K562 (cell line): ENCODE results near the gene SDCCAG8. TPM values are rescaled to one million over a fixed set of nuclear protein-coding genes. Genes with fewer than 3 reads are reported as not detected.

Experiments used
- ATAC-seq: fragments of 200-7000 bp; cut with Tn5 transposase; 3 replicates; pipeline ENCODE4 v1.9.1; 2020; ENCODE audit warnings: moderate library complexity
- BruUV-seq: library from RNA; stranded (reverse); fragments of 400-500 nt; replicated peaks from 2 replicates; lab custom pipeline; 2021; lab: Mats Ljungman, UMichigan
- CTCF ChIA-PET: fragments of 300-600 bp; formaldehyde crosslinking; extraction: SDS; loops from one replicate; lab custom pipeline; 2021; ENCODE audit warnings: low intra/inter-chr PET ratio; lab: Yijun Ruan, JAX
- POLR2A ChIA-PET: fragments of 300-600, 350-650 bp; sonication (Branson Sonifier 250); formaldehyde crosslinking; extraction: SDS; loops from one replicate; lab custom pipeline; 2021; ENCODE audit warnings: antibody characterized with exemption, inconsistent platforms; lab: Yijun Ruan, JAX
- DNase-seq, 4 experiments: peaks; one replicate each; pipeline versions ENCODE4 v3.0.0 to v3.0.0-alpha.2; 2011 to 2018; ENCODE audit warnings: low spot score in 3 of 4, mixed read lengths in 3 of 4; ENCODE audit errors: extremely low read depth in 1 of 4
- FAIRE-seq: peaks from 2 replicates; lab custom pipeline; 2011; peaks lifted over from hg19 to GRCh38; lab: Jason Lieb, UNC
- H2AFZ ChIP-seq: 2 replicates; pipeline ENCODE4 v1.6.0; 2011; ENCODE audit warnings: low read depth, low read length, control low read depth, inconsistent platforms
- H3K27ac ChIP-seq: fragments of 200-600 bp; 3 replicates; pipeline ENCODE4 v1.8.0; 2011; ENCODE audit warnings: low read depth, mild to moderate bottlenecking, control low read depth, inconsistent platforms, low read length, moderate library complexity, mixed read lengths; ENCODE audit errors: extremely low read depth
- H3K27me3 ChIP-seq, 2 experiments: fragments of 300-600 bp in 1 of 2; 2 replicates in 1 of 2; 3 replicates in 1 of 2; pipeline versions ENCODE4 v1.6.0 to v1.8.0; 2011; ENCODE audit warnings: inconsistent platforms in 2 of 2, low read length in 2 of 2, mild to moderate bottlenecking in 1 of 2, mixed read lengths in 1 of 2, moderate library complexity in 1 of 2; ENCODE audit not compliant: control insufficient read depth in 2 of 2, insufficient read depth in 2 of 2
- H3K36me3 ChIP-seq: fragments of 300-600 bp; 3 replicates; pipeline ENCODE4 v1.8.0; 2011; ENCODE audit warnings: mild to moderate bottlenecking, low read length, inconsistent platforms; ENCODE audit not compliant: control insufficient read depth, insufficient read depth
- H3K4me1 ChIP-seq, 2 experiments: fragments of 200-600 bp in 1 of 2; replicated peaks in 1 of 2; 2 replicates in 1 of 2; 3 replicates in 1 of 2; pipeline versions ENCODE4 v1.5.1 to v1.8.0; 2011; ENCODE audit warnings: inconsistent platforms in 2 of 2, low read length in 2 of 2, mild to moderate bottlenecking in 1 of 2, mixed read lengths in 1 of 2, moderate library complexity in 1 of 2; ENCODE audit not compliant: control insufficient read depth in 2 of 2, insufficient read depth in 2 of 2
- H3K4me2 ChIP-seq: 2 replicates; pipeline ENCODE4 v1.6.1; 2011; ENCODE audit warnings: low read length, control low read depth, inconsistent platforms, mixed read lengths; ENCODE audit not compliant: insufficient read depth
- H3K4me3 ChIP-seq: fragments of 200-600 bp; sonication (generic), shearing (Covaris generic); 2 replicates; pipeline ENCODE4 v1.5.1; 2016; ENCODE audit warnings: control low read depth, inconsistent platforms
- H3K79me2 ChIP-seq: fragments of 200-600 bp; 3 replicates; pipeline ENCODE4 v1.8.0; 2011; ENCODE audit warnings: low read length, inconsistent platforms; ENCODE audit not compliant: control insufficient read depth, insufficient read depth
- H3K9ac ChIP-seq, 2 experiments: 2 replicates each; pipeline versions ENCODE4 v1.6.0 to v1.6.1; 2011; ENCODE audit warnings: low read depth in 2 of 2, low read length in 2 of 2, control low read depth in 1 of 2, inconsistent platforms in 1 of 2, mild to moderate bottlenecking in 1 of 2, mixed read lengths in 1 of 2; ENCODE audit not compliant: insufficient read depth in 1 of 2
- H3K9me1 ChIP-seq: one replicate; pipeline ENCODE4 v1.6.0; 2011; ENCODE audit warnings: inconsistent platforms, mild to moderate bottlenecking, low read length, moderate library complexity; ENCODE audit not compliant: control insufficient read depth, insufficient read depth
- H3K9me3 ChIP-seq: replicated peaks from 2 replicates; pipeline ENCODE4 v1.5.1; 2011; ENCODE audit warnings: low read depth, low read length, inconsistent platforms; ENCODE audit not compliant: control insufficient read depth, insufficient read depth
- H4K20me1 ChIP-seq: replicated peaks from 2 replicates; pipeline ENCODE4 v1.6.1; 2011; ENCODE audit warnings: low read length, inconsistent platforms, mixed read lengths; ENCODE audit not compliant: control insufficient read depth, insufficient read depth
- CBX1 ChIP-seq: sonication (generic); IDR thresholded peaks from 2 replicates; pipeline ENCODE4 v1.6.1; 2016; ENCODE audit warnings: antibody characterized with exemption, low read depth, mild to moderate bottlenecking
- MLX ChIP-seq, 2 experiments: fragments of 450-650 bp in 1 of 2; sonication (generic) in 1 of 2; formaldehyde crosslinking; conservative IDR thresholded peaks; 2 replicates each; pipeline versions ENCODE4 v1.4.0 to v1.8.1; 2020 to 2022; ENCODE audit warnings: mild to moderate bottlenecking in 1 of 2, missing genetic modification reagents in 1 of 2
- RBBP5 ChIP-seq: fragments of 200-600 bp; sonication (generic); IDR thresholded peaks from 2 replicates; pipeline ENCODE4 v1.6.1; 2012; ENCODE audit warnings: borderline replicate concordance, mild to moderate bottlenecking, low read length, control low read depth, inconsistent platforms; ENCODE audit not compliant: insufficient read depth, poor library complexity, severe bottlenecking
- ZEB2 ChIP-seq: fragments of 450-650 bp; IDR thresholded peaks from 2 replicates; pipeline ENCODE4 v1.6.1; 2016
- WGBS: fragments of 100-300 bp; shearing (Covaris generic); methylation state at CpG from one replicate; pipeline ENCODE4 v1.1.6; 2016; ENCODE audit warnings: low coverage, mixed read lengths; ENCODE audit not compliant: insufficient coverage; ENCODE audit errors: missing lambda C conversion rate; 5-methylcytosine and 5-hydroxymethylcytosine counted together
- in situ Hi-C: fragments of 300-500 bp; cut with MboI; formaldehyde crosslinking; loops from 4 replicates; pipeline ENCODE4 v1.15.0; 2018; ENCODE audit warnings: inconsistent platforms, mixed read lengths
- intact Hi-C: fragments of 100-400 bp; cut with micrococcal nuclease; formaldehyde crosslinking; loops from 2 replicates; pipeline ENCODE4 v1.14.2; 2022
- polyA plus RNA-seq, 8 experiments: library from polyadenylated mRNA; depleted of rRNA in 4 of 8; stranded (reverse) in 5 of 8; unstranded in 3 of 8; fragments of >200 nt; fragmentation: Nextera tagmentation in 2 of 8; fragmentation: Illumina TruSeq in 1 of 8; extraction: Ambion mirVana in 2 of 8; extraction: Trizol in 1 of 8; gene quantifications; 2 replicates each; pipeline versions ENCODE4 v1.2.1 to v1.2.3, GENCODE V29; 2011 to 2014; ENCODE audit warnings: inconsistent platforms in 1 of 8, missing spikeins in 1 of 8
- total RNA-seq, 7 experiments: library from RNA; depleted of rRNA in 6 of 7; stranded (reverse); fragments of >200 nt in 6 of 7; fragmentation: Illumina TruSeq in 2 of 7; extraction: Trizol in 2 of 7; gene quantifications; 2 replicates each; pipeline versions ENCODE4 v1.2.1 to v1.2.3, GENCODE V29; 2011 to 2021; ENCODE audit warnings: low replicate concordance in 1 of 7
- TF ChIP-seq, protein P1 (sequence below): sonication (generic); formaldehyde crosslinking; IDR thresholded peaks from 2 replicates; pipeline ENCODE4 v1.8.1; 2022; ENCODE audit warnings: missing genetic modification reagents
- TF ChIP-seq, protein P2 (sequence below): fragments of 200-600 bp; sonication (generic); IDR thresholded peaks from one replicate; pipeline ENCODE4 v1.6.1; 2012; ENCODE audit warnings: mild to moderate bottlenecking, low read depth, low read length, inconsistent platforms

The SDCCAG8 gene
- total and polyA plus RNA-seq, 9 of the 15 experiments (the other 6 are each of a cell fraction or from before 2014, with no cell fraction given): 17.9 to 36.7 (median 25.4) TPM

DNA sequence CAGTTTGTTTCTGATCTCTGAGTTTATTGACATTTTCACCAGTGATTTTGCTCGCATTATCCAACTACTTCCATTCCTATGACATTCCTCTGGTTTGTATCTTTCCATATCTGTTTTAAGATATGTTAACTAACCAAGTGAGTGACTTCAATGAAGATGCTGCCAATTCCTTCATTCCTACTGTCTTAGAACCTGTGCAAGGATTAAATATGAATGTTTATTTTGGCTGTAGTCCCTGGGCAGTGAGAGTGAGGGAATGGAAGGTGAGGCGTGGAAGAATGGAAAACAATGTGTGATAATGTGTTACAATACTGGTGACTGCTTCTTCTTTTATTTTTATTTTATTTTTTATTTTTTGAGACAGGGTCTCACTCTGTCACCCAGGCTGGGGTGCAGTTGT is 183.0 kb downstream of the SDCCAG8 start:
- Histone ChIP-seq H3K9me1 (no peaks in the 10 kb centered on the region), H3K79me2 (no peaks in the 10 kb centered on the region), H3K4me1 (peaks cover 0 to 3% of the 10 kb centered on the region in 2 experiments; a peak in 2 of 5 replicates), H3K9me3 (no peaks in the 10 kb centered on the region), H3K27me3 (no peaks in the 10 kb centered on the region), H3K4me2 (no peak overlapping the region), H2AFZ (no peak overlapping the region), H3K4me3 (no peak overlapping the region), H3K9ac (no peak overlapping the region), H3K36me3 (no peaks in the 10 kb centered on the region), H4K20me1 (no peaks in the 10 kb centered on the region), H3K27ac (no peak overlapping the region)
- FAIRE-seq: no peak
- no peak for DNase-seq
- in situ Hi-C loops: no loop called here
- BruUV-seq: no TSS peak
- ATAC-seq: no peak
- ChIA-PET CTCF (no interaction called here), POLR2A (no interaction called here)
- intact Hi-C loops: no loop called here
- 35% methylated on average over 2 of the region's 2 CpGs for WGBS
- TF ChIP-seq, protein P1, sequence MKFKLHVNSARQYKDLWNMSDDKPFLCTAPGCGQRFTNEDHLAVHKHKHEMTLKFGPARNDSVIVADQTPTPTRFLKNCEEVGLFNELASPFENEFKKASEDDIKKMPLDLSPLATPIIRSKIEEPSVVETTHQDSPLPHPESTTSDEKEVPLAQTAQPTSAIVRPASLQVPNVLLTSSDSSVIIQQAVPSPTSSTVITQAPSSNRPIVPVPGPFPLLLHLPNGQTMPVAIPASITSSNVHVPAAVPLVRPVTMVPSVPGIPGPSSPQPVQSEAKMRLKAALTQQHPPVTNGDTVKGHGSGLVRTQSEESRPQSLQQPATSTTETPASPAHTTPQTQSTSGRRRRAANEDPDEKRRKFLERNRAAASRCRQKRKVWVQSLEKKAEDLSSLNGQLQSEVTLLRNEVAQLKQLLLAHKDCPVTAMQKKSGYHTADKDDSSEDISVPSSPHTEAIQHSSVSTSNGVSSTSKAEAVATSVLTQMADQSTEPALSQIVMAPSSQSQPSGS (CRISPR knock-in tag): no peak
- TF ChIP-seq, protein P2, sequence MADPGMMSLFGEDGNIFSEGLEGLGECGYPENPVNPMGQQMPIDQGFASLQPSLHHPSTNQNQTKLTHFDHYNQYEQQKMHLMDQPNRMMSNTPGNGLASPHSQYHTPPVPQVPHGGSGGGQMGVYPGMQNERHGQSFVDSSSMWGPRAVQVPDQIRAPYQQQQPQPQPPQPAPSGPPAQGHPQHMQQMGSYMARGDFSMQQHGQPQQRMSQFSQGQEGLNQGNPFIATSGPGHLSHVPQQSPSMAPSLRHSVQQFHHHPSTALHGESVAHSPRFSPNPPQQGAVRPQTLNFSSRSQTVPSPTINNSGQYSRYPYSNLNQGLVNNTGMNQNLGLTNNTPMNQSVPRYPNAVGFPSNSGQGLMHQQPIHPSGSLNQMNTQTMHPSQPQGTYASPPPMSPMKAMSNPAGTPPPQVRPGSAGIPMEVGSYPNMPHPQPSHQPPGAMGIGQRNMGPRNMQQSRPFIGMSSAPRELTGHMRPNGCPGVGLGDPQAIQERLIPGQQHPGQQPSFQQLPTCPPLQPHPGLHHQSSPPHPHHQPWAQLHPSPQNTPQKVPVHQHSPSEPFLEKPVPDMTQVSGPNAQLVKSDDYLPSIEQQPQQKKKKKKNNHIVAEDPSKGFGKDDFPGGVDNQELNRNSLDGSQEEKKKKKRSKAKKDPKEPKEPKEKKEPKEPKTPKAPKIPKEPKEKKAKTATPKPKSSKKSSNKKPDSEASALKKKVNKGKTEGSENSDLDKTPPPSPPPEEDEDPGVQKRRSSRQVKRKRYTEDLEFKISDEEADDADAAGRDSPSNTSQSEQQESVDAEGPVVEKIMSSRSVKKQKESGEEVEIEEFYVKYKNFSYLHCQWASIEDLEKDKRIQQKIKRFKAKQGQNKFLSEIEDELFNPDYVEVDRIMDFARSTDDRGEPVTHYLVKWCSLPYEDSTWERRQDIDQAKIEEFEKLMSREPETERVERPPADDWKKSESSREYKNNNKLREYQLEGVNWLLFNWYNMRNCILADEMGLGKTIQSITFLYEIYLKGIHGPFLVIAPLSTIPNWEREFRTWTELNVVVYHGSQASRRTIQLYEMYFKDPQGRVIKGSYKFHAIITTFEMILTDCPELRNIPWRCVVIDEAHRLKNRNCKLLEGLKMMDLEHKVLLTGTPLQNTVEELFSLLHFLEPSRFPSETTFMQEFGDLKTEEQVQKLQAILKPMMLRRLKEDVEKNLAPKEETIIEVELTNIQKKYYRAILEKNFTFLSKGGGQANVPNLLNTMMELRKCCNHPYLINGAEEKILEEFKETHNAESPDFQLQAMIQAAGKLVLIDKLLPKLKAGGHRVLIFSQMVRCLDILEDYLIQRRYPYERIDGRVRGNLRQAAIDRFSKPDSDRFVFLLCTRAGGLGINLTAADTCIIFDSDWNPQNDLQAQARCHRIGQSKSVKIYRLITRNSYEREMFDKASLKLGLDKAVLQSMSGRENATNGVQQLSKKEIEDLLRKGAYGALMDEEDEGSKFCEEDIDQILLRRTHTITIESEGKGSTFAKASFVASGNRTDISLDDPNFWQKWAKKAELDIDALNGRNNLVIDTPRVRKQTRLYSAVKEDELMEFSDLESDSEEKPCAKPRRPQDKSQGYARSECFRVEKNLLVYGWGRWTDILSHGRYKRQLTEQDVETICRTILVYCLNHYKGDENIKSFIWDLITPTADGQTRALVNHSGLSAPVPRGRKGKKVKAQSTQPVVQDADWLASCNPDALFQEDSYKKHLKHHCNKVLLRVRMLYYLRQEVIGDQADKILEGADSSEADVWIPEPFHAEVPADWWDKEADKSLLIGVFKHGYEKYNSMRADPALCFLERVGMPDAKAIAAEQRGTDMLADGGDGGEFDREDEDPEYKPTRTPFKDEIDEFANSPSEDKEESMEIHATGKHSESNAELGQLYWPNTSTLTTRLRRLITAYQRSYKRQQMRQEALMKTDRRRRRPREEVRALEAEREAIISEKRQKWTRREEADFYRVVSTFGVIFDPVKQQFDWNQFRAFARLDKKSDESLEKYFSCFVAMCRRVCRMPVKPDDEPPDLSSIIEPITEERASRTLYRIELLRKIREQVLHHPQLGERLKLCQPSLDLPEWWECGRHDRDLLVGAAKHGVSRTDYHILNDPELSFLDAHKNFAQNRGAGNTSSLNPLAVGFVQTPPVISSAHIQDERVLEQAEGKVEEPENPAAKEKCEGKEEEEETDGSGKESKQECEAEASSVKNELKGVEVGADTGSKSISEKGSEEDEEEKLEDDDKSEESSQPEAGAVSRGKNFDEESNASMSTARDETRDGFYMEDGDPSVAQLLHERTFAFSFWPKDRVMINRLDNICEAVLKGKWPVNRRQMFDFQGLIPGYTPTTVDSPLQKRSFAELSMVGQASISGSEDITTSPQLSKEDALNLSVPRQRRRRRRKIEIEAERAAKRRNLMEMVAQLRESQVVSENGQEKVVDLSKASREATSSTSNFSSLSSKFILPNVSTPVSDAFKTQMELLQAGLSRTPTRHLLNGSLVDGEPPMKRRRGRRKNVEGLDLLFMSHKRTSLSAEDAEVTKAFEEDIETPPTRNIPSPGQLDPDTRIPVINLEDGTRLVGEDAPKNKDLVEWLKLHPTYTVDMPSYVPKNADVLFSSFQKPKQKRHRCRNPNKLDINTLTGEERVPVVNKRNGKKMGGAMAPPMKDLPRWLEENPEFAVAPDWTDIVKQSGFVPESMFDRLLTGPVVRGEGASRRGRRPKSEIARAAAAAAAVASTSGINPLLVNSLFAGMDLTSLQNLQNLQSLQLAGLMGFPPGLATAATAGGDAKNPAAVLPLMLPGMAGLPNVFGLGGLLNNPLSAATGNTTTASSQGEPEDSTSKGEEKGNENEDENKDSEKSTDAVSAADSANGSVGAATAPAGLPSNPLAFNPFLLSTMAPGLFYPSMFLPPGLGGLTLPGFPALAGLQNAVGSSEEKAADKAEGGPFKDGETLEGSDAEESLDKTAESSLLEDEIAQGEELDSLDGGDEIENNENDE: no peak
- no peak for TF ChIP-seq MLX (CRISPR knock-in tag; conservative IDR thresholded peaks at IDR 0.05)
- TF ChIP-seq ZEB2: no peak
- TF ChIP-seq RBBP5: no peak
- no peak for TF ChIP-seq CBX1
